ENCODE data around the gene CBX1.
A peak's percentile ranks its signal among the peaks of the same experiment; 100 is the strongest.

The CBX1 gene

DNA sequence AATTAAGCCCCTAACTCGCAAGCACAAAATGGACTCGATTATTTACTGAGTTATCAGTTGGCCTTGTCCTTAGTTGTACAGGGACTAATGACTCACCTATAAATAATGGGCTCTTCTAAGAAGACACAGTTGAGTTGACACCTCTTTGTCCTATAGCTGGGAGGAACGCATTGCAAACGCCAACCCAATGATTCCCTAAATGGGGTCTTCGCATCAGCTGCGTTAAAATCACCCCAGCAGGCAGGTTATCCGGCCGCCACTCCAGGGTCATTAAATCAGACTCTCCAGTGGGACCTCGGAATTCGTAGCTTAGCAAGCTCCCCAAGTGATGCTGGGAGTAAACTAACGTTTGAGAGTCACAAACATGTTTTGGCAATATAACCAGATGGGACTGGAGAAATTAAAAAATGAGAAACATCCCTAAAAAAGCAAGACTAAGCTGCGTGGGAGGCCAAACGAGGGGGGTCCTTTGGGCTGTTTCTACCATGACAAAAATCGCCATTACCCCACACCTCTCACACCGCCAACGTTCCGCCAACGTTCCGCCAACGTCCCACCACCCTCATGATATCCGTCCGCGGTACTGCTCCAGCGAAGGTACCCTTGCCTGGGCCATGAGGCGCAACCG is 54.1 kb downstream of the CBX1 start:
- Histone ChIP-seq H3K9me2 (replicated peaks; ENCODE audit: control insufficient read depth, low read length) (no peaks in the 10 kb centered on the region), H3K27ac (ENCODE audit: low read depth, low read length) (peak overlapping the region; percentile 76), H3K4me1 (ENCODE audit: control insufficient read depth, low read length) (peaks cover 50% of the 10 kb centered on the region), H3K27me3 (ENCODE audit: control insufficient read depth, low read length) (no peaks in the 10 kb centered on the region), H4K20me1 (ENCODE audit: control insufficient read depth, insufficient read depth, low read depth, low read length) (peaks cover 6% of the 10 kb centered on the region; the same call in 1 of the 2 replicates), H3K79me2 (ENCODE audit: control insufficient read depth, low read length) (peaks cover 63% of the 10 kb centered on the region), H3F3A (ENCODE audit: control insufficient read depth, insufficient read depth) (no peaks in the 10 kb centered on the region), H3K9me3 (ENCODE audit: control insufficient read depth, insufficient read depth, low read length) (no peaks in the 10 kb centered on the region), H3K36me3 (ENCODE audit: control insufficient read depth, low read length) (peaks cover 33% of the 10 kb centered on the region), H3K4me2 (ENCODE audit: low read length) (peak overlapping the region; percentile 77), H3K4me3 (ENCODE audit: low read length) (peak overlapping the region; percentile 84)
- TF ChIP-seq, protein P1, sequence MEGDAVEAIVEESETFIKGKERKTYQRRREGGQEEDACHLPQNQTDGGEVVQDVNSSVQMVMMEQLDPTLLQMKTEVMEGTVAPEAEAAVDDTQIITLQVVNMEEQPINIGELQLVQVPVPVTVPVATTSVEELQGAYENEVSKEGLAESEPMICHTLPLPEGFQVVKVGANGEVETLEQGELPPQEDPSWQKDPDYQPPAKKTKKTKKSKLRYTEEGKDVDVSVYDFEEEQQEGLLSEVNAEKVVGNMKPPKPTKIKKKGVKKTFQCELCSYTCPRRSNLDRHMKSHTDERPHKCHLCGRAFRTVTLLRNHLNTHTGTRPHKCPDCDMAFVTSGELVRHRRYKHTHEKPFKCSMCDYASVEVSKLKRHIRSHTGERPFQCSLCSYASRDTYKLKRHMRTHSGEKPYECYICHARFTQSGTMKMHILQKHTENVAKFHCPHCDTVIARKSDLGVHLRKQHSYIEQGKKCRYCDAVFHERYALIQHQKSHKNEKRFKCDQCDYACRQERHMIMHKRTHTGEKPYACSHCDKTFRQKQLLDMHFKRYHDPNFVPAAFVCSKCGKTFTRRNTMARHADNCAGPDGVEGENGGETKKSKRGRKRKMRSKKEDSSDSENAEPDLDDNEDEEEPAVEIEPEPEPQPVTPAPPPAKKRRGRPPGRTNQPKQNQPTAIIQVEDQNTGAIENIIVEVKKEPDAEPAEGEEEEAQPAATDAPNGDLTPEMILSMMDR (IDR thresholded peaks at IDR 0.05; ENCODE audit: low read depth, low read length, poor library complexity, severe bottlenecking), result no peak

DNA sequence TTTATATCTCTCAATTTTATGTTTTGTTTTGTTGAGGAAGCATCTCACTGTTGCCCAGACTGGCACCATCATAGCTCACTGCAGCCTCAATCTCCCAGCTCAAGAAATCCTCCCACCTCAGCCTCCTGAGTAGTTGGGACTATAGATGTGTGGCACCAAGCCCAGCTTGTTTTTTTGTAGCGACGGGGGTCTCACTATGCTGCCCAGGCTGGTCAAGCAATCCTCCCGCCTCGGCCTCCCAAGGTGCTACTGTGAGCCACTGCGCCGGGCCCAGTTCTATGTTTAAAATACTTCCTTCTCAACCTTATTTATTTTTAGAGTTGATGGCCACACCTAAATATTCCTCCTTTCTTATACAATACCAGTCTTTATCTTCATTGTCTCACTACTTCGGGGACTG is 55.0 kb downstream of the CBX1 start:
- Histone ChIP-seq H3K9me2 (replicated peaks; ENCODE audit: control insufficient read depth, low read length) (no peaks in the 10 kb centered on the region), H3K79me2 (ENCODE audit: control insufficient read depth, low read length) (peaks cover 53% of the 10 kb centered on the region), H4K20me1 (ENCODE audit: control insufficient read depth, insufficient read depth, low read depth, low read length) (peaks cover 6% of the 10 kb centered on the region; the same call in 1 of the 2 replicates), H3K27me3 (ENCODE audit: control insufficient read depth, low read length) (no peaks in the 10 kb centered on the region), H3K4me2 (ENCODE audit: low read length) (peak overlapping the region; percentile 77), H3K36me3 (ENCODE audit: control insufficient read depth, low read length) (peaks cover 24% of the 10 kb centered on the region), H3F3A (ENCODE audit: control insufficient read depth, insufficient read depth) (peaks cover 2% of the 10 kb centered on the region; the same call in 1 of the 2 replicates), H3K4me3 (ENCODE audit: low read length) (peak overlapping the region; percentile 84), H3K9me3 (ENCODE audit: control insufficient read depth, insufficient read depth, low read length) (no peaks in the 10 kb centered on the region), H3K27ac (ENCODE audit: low read depth, low read length) (no peak overlapping the region), H3K4me1 (ENCODE audit: control insufficient read depth, low read length) (peaks cover 41% of the 10 kb centered on the region)
- TF ChIP-seq EZH2phosphoT487 (IDR thresholded peaks at IDR 0.05; ENCODE audit: borderline replicate concordance, low read length), result no peak
- TF ChIP-seq, protein P1 (IDR thresholded peaks at IDR 0.05; ENCODE audit: low read depth, low read length, poor library complexity, severe bottlenecking), result no peak

DNA sequence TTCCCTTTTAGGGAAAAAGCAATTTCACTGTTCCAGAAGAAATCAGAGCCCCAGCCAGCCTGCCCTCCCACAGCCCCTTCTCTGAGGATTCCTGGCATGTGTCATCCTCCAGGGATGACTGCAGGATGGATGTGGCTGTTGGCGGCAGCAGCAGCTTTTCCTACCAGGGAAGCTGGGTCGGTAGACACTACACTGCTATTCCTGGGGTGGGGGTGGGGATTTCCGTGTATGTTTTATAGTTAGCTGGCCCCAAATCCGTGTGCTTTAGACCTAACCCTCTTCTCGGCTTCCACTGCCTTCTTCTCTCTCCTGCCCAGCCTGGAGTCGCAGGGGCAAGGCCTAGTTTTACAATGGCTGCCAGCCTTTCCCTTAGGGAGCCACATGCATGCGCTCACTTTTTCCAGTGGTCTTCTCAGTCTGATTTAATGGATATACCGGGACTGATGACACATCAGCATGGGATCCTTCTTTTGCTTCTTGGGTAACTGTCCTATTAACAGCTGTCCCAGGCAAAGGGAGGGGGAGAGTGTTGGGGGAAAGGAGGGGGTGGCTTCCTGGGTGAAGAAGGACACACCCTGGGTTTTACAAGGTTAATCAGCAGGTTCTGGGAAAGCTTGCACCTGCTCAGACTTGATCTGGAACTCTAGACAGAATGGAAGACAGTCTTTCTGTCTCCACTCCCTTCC is 55.8 kb downstream of the CBX1 start:
- Histone ChIP-seq H3K4me2 (ENCODE audit: low read length) (peak overlapping the region; percentile 77), H3K79me2 (ENCODE audit: control insufficient read depth, low read length) (peaks cover 45% of the 10 kb centered on the region), H3K9me3 (ENCODE audit: control insufficient read depth, insufficient read depth, low read length) (no peaks in the 10 kb centered on the region), H3F3A (ENCODE audit: control insufficient read depth, insufficient read depth) (peaks cover 2% of the 10 kb centered on the region; the same call in 1 of the 2 replicates), H3K36me3 (ENCODE audit: control insufficient read depth, low read length) (peaks cover 16% of the 10 kb centered on the region), H3K9me2 (replicated peaks; ENCODE audit: control insufficient read depth, low read length) (no peaks in the 10 kb centered on the region), H3K4me1 (ENCODE audit: control insufficient read depth, low read length) (peaks cover 32% of the 10 kb centered on the region), H3K4me3 (ENCODE audit: low read length) (peak overlapping the region; percentile 84; the same call in 1 of the 2 replicates), H3K27ac (ENCODE audit: low read depth, low read length) (no peak overlapping the region), H4K20me1 (ENCODE audit: control insufficient read depth, insufficient read depth, low read depth, low read length) (peaks cover 6% of the 10 kb centered on the region; the same call in 1 of the 2 replicates), H3K27me3 (ENCODE audit: control insufficient read depth, low read length) (no peaks in the 10 kb centered on the region)
- TF ChIP-seq, protein P1 (IDR thresholded peaks at IDR 0.05; ENCODE audit: low read depth, low read length, poor library complexity, severe bottlenecking), result no peak
- no peak for TF ChIP-seq EZH2phosphoT487 (IDR thresholded peaks at IDR 0.05; ENCODE audit: borderline replicate concordance, low read length)

All from DOHH2 (cell line).